HCT116 (cell line): ENCODE results near the gene TSSK2. TPM values are rescaled to one million over a fixed set of nuclear protein-coding genes. Genes with fewer than 3 reads are reported as not detected.

Experiments
- ATAC-seq: fragments of 200-7000 bp; cut with Tn5 transposase; 2 replicates; pipeline ENCODE4 v1.9.1; 2020; ENCODE audit warnings: mild to moderate bottlenecking, moderate library complexity
- BruUV-seq: library from RNA; stranded (reverse); fragments of 400-500 nt; replicated peaks from 2 replicates; lab custom pipeline; 2021; lab: Mats Ljungman, UMichigan
- CTCF ChIA-PET: fragments of 300-600 bp; sonication (Branson Sonifier 250); formaldehyde crosslinking; loops from one replicate; lab custom pipeline; 2021; ENCODE audit warnings: antibody characterized with exemption; lab: Charles Lee
- POLR2A ChIA-PET: fragments of 300-600, 350-600 bp; sonication (Branson Sonifier 250); formaldehyde crosslinking; loops from one replicate; lab custom pipeline; 2021; ENCODE audit warnings: antibody characterized with exemption; lab: Charles Lee
- RAD21 ChIA-PET, 2 experiments: fragments of 300-600 bp; sonication (Branson Sonifier 250); formaldehyde crosslinking; loops; one replicate each; lab custom pipeline; 2023; ENCODE audit warnings: low total read pairs in 2 of 2; ENCODE audit not compliant: uncharacterized antibody in 2 of 2, unreplicated experiment in 2 of 2, low non-redundant PET in 1 of 2; lab: Charles Lee
- DNase-seq: peaks from one replicate; pipeline ENCODE4 v3.0.0-alpha.2; 2010; ENCODE audit warnings: low read depth, low spot score
- H2AFZ ChIP-seq: fragments of 200-600 bp; shearing (Covaris generic), sonication (generic); 2 replicates; pipeline ENCODE4 v1.6.1; 2017; ENCODE audit warnings: low read depth, mixed run types, mixed read lengths, antibody characterized with exemption, low read length; ENCODE audit not compliant: poor library complexity, severe bottlenecking
- H3K27ac ChIP-seq: 2 replicates; pipeline ENCODE4 v1.5.1; 2012; ENCODE audit warnings: low read depth, low read length
- H3K27me3 ChIP-seq: fragments of 200-600 bp; sonication (generic); 2 replicates; pipeline ENCODE4 v1.6.1; 2016; ENCODE audit warnings: mixed run types, low read length, mixed read lengths; ENCODE audit not compliant: insufficient read depth
- H3K36me3 ChIP-seq, 2 experiments: fragments of 200-500 bp in 1 of 2; fragments of 200-600 bp in 1 of 2; sonication (Bioruptor generic) in 1 of 2; sonication (generic) in 1 of 2; 2 replicates each; pipeline versions ENCODE4 v1.5.1 to v1.6.1; 2014 to 2016; ENCODE audit warnings: low read length in 2 of 2, inconsistent platforms in 1 of 2, mixed read lengths in 1 of 2, mixed run types in 1 of 2; ENCODE audit not compliant: insufficient read depth in 2 of 2, control insufficient read depth in 1 of 2
- H3K4me1 ChIP-seq, 2 experiments: fragments of 200-600 bp in 1 of 2; sonication (generic) in 1 of 2; 2 replicates each; pipeline versions ENCODE4 v1.5.1 to v1.6.1; 2012 to 2017; ENCODE audit warnings: low read length in 2 of 2, inconsistent platforms in 1 of 2, mild to moderate bottlenecking in 1 of 2, mixed read lengths in 1 of 2, mixed run types in 1 of 2, moderate library complexity in 1 of 2; ENCODE audit not compliant: insufficient read depth in 2 of 2, control insufficient read depth in 1 of 2
- H3K4me2 ChIP-seq: fragments of 200-600 bp; sonication (generic); 2 replicates; pipeline ENCODE4 v1.6.1; 2017; ENCODE audit warnings: mixed run types, low read length, mixed read lengths
- H3K4me3 ChIP-seq, 2 experiments: fragments of 200-600 bp in 1 of 2; sonication (generic) in 1 of 2; replicated peaks in 1 of 2; 2 replicates each; pipeline ENCODE4 v1.5.1; 2011 to 2016; ENCODE audit warnings: low read length in 2 of 2, control low read depth in 1 of 2, low read depth in 1 of 2, mild to moderate bottlenecking in 1 of 2, mixed read lengths in 1 of 2, mixed run types in 1 of 2
- H3K79me2 ChIP-seq: fragments of 200-600 bp; sonication (generic); 2 replicates; pipeline ENCODE4 v1.6.1; 2017; ENCODE audit warnings: mild to moderate bottlenecking, mixed run types, low read length, moderate library complexity, mixed read lengths; ENCODE audit not compliant: insufficient read depth
- H3K9ac ChIP-seq: fragments of 200-600 bp; sonication (generic); 2 replicates; pipeline ENCODE4 v1.6.1; 2016; ENCODE audit warnings: low read length, mixed read lengths
- H3K9me2 ChIP-seq: fragments of 200-600 bp; sonication (generic), shearing (Covaris generic); 2 replicates; pipeline ENCODE4 v1.6.1; 2017; ENCODE audit warnings: mixed run types, mild to moderate bottlenecking, moderate library complexity; ENCODE audit not compliant: insufficient read depth
- H3K9me3 ChIP-seq, 2 experiments: fragments of 200-500 bp in 1 of 2; fragments of 200-600 bp in 1 of 2; sonication (Bioruptor generic) in 1 of 2; sonication (generic) in 1 of 2; 2 replicates each; pipeline ENCODE4 v1.6.1; 2014 to 2017; ENCODE audit warnings: low read length in 2 of 2, mixed read lengths in 2 of 2, inconsistent platforms in 1 of 2, low read depth in 1 of 2, mild to moderate bottlenecking in 1 of 2, mixed run types in 1 of 2, moderate library complexity in 1 of 2; ENCODE audit not compliant: control insufficient read depth in 1 of 2, insufficient read depth in 1 of 2
- H4K20me1 ChIP-seq: fragments of 200-600 bp; sonication (generic), shearing (Covaris generic); 2 replicates; pipeline ENCODE4 v1.6.1; 2017; ENCODE audit warnings: mixed run types, mild to moderate bottlenecking, moderate library complexity; ENCODE audit not compliant: insufficient read depth
- FOSL1 ChIP-seq: IDR thresholded peaks from 2 replicates; pipeline ENCODE4 v1.6.1; 2012; ENCODE audit warnings: low read depth
- MAX ChIP-seq: IDR thresholded peaks from 2 replicates; pipeline ENCODE4 v1.6.1; 2012
- POLR2AphosphoS5 ChIP-seq: IDR thresholded peaks from 2 replicates; pipeline ENCODE4 v1.6.1; 2011; ENCODE audit warnings: mild to moderate bottlenecking, low read depth, low read length, moderate library complexity
- SIN3A ChIP-seq: IDR thresholded peaks from 2 replicates; pipeline ENCODE4 v1.6.1; 2012; ENCODE audit warnings: low read depth
- SP1 ChIP-seq: IDR thresholded peaks from 2 replicates; pipeline ENCODE4 v1.6.1; 2012; ENCODE audit warnings: low read depth
- ZFX ChIP-seq: fragments of 450-650 bp; IDR thresholded peaks from 2 replicates; pipeline ENCODE4 v1.6.1; 2017
- intact Hi-C: fragments of 100-400 bp; cut with micrococcal nuclease; formaldehyde crosslinking; loops from 2 replicates; pipeline ENCODE4 v1.10.0; 2022
- total RNA-seq: library from RNA; stranded (reverse); gene quantifications from one replicate; pipeline ENCODE4 v1.2.1, GENCODE V29; 2021; ENCODE audit not compliant: unreplicated experiment

The TSSK2 gene
- total RNA-seq, 1 experiment from 2014 or later = not detected

GRCh38 chr22:19177164-19178064 lies 46.3 kb downstream of the TSSK2 start:
- Histone ChIP-seq H3K4me2 (peak overlapping the region; percentile 95), H3K27ac (peak overlapping the region; percentile 94), H2AFZ (no peak overlapping the region), H3K27me3 (no peaks in the 10 kb centered on the region), H3K4me3 (peak overlapping the region; percentile 63 to 82), H3K9me2 (no peaks in the 10 kb centered on the region), H3K4me1 (peaks cover 11 to 64% of the 10 kb centered on the region in 2 experiments), H3K36me3 (no peaks in the 10 kb centered on the region), H4K20me1 (no peaks in the 10 kb centered on the region), H3K9ac (peak overlapping the region; percentile 84), H3K9me3 (no peaks in the 10 kb centered on the region), H3K79me2 (peaks cover 52% of the 10 kb centered on the region)
- RAD21 ChIA-PET = no interaction called here
- CTCF ChIA-PET = interaction anchor here (1.3 to 2.5 kb wide), 2 partner anchors 33 to 452 kb away, joined by 5 to 18 read pairs; partner anchors contain the start of gene ESS2
- TSS peak; percentile 61 for BruUV-seq
- intact Hi-C loops = loop anchor here (2.0 kb wide), 1 partner anchor 253 kb away; the partner anchor contains the start of gene HIRA
- no peak for ATAC-seq
- no peak for DNase-seq
- TF ChIP-seq FOSL1 = no peak
- TF ChIP-seq SP1 = no peak
- TF ChIP-seq MAX = no peak
- TF ChIP-seq, all 23 proteins: peak for 0
- POLR2A ChIA-PET = interaction anchor here (1.6 kb wide), 1 partner anchor 114 kb away, joined by 6 read pairs; the partner anchor contains the start of gene CLTCL1

- Histone ChIP-seq H3K4me1 (peaks cover 7 to 57% of the 10 kb centered on the region in 2 experiments), H3K27ac (peak overlapping the region; percentile 94), H3K4me2 (peak overlapping the region; percentile 95), H3K4me3 (peak overlapping the region; percentile 63 to 82), H3K9me3 (no peaks in the 10 kb centered on the region), H3K9ac (peak overlapping the region; percentile 84), H4K20me1 (no peaks in the 10 kb centered on the region), H2AFZ (no peak overlapping the region), H3K79me2 (peaks cover 45% of the 10 kb centered on the region), H3K9me2 (no peaks in the 10 kb centered on the region), H3K36me3 (no peaks in the 10 kb centered on the region), H3K27me3 (no peaks in the 10 kb centered on the region)
- BruUV-seq = no TSS peak
- no peak; the same call in none of the 2 replicates for TF ChIP-seq POLR2AphosphoS5
- peak; percentile 75 for TF ChIP-seq ZFX
- TF ChIP-seq SIN3A = 0 out of 2 replicates have a peak, but pooled peaks have one; percentile 38
- intact Hi-C loops = loop anchor here (2.0 kb wide), 1 partner anchor 253 kb away; the partner anchor contains the start of gene HIRA
- RAD21 ChIA-PET = interaction anchor here (1.2 to 1.6 kb wide), 3 partner anchors 113 to 452 kb away, joined by 5 to 7 read pairs (median 6); partner anchors contain the start of gene CLTCL1 (in 1 of the 2)
- ATAC-seq (peak; percentile 45), DNase-seq (no peak)
- CTCF ChIA-PET = interaction anchor here (0.8 to 2.5 kb wide), 10 partner anchors 20 to 452 kb away, joined by 3 to 18 read pairs (median 6); partner anchors contain the start of genes CDC45, ESS2 and UFD1
- POLR2A ChIA-PET = interaction anchor here (0.8 to 1.6 kb wide), 4 partner anchors 11 to 254 kb away, joined by 4 to 6 read pairs (median 4); partner anchors contain the start of genes CLTCL1 and HIRA
Measured at GRCh38 chr22:19178065-19178656, 47.1 kb downstream of the TSSK2 start.
